Colonic mucosa (tissue), 4 donors: ENCODE results near the gene CDH15. TPM values are rescaled to one million over a fixed set of nuclear protein-coding genes. Genes with fewer than 3 reads are reported as not detected.

ENCODE experiments used
- DNase-seq: peaks from one replicate; pipeline ENCODE4 v3.0.0-alpha.2; 2020
- H3K27ac ChIP-seq: fragments of 200-600 bp; one replicate; pipeline ENCODE4 v1.8.0; 2021
- H3K27me3 ChIP-seq: fragments of 200-600 bp; one replicate; pipeline ENCODE4 v1.8.0; 2021
- H3K36me3 ChIP-seq: fragments of 200-600 bp; one replicate; pipeline ENCODE4 v1.8.0; 2021
- H3K4me1 ChIP-seq: fragments of 200-600 bp; one replicate; pipeline ENCODE4 v1.8.0; 2021; ENCODE audit warnings: mild to moderate bottlenecking
- H3K4me3 ChIP-seq: fragments of 200-600 bp; one replicate; pipeline ENCODE4 v1.8.0; 2021
- H3K9ac ChIP-seq, 2 donors: one replicate each; pipeline ENCODE4 v1.7.0; 2013; ENCODE audit warnings: control low read depth in 2 of 2, low read depth in 2 of 2, low read length in 2 of 2
- H3K9me3 ChIP-seq: fragments of 200-600 bp; one replicate; pipeline ENCODE4 v1.8.0; 2021
- CTCF ChIP-seq: fragments of 200-600 bp; IDR thresholded peaks from one replicate; pipeline ENCODE4 v1.8.0; 2022; ENCODE audit warnings: antibody characterized with exemption, mild to moderate bottlenecking
- intact Hi-C: fragments of 100-400 bp; cut with DNase I; formaldehyde crosslinking; loops from one replicate; pipeline ENCODE4 v1.14.1; 2022
- total RNA-seq, 2 donors: library from RNA; stranded (reverse); fragmentation: NEBNext Ultra II Directional in 1 of 2; extraction: Animal tissue kit (Norgen Biotek cat#: 25700) in 1 of 2; gene quantifications; one replicate each; pipeline ENCODE4 v1.2.1, GENCODE V29; 2021
- donor health status: healthy.
- donor health status: DM: no; HTN: no; CAD: no.
- donor health status: DM: no; HTN: no; CAD: no.

CDH15 gene
- total RNA-seq, 2 donors from 2014 or later = not detected

- Histone ChIP-seq H3K9me3 (no peaks in the 10 kb centered on the region), H3K9ac (no peak overlapping the region), H3K27ac (no peak overlapping the region), H3K4me3 (no peak overlapping the region), H3K27me3 (no peaks in the 10 kb centered on the region), H3K4me1 (no peaks in the 10 kb centered on the region), H3K36me3 (peaks cover 4% of the 10 kb centered on the region)
- intact Hi-C loops = no loop called here
- no peak for TF ChIP-seq CTCF
- DNase-seq = peak; percentile 44
Measured at GRCh38 chr16:89142474-89143195, 28.9 kb upstream of the CDH15 start.

- no peaks in the 10 kb centered on the region for H3K9me3 ChIP-seq
- H3K27ac ChIP-seq = no peak overlapping the region
- no peaks in the 10 kb centered on the region for H3K4me1 ChIP-seq
- no peak overlapping the region for H3K9ac ChIP-seq
- TF ChIP-seq CTCF = no peak
- H3K4me3 ChIP-seq = no peak overlapping the region
- H3K27me3 ChIP-seq = no peaks in the 10 kb centered on the region
- no peak for DNase-seq
- intact Hi-C loops = no loop called here
- peaks cover 4% of the 10 kb centered on the region for H3K36me3 ChIP-seq
Measured at GRCh38 chr16:89143201-89143741, 28.3 kb upstream of the CDH15 start.

- Histone ChIP-seq H3K9me3 (no peaks in the 10 kb centered on the region), H3K4me3 (no peak overlapping the region), H3K36me3 (peaks cover 4% of the 10 kb centered on the region), H3K4me1 (no peaks in the 10 kb centered on the region), H3K27ac (no peak overlapping the region), H3K9ac (no peak overlapping the region), H3K27me3 (no peaks in the 10 kb centered on the region)
- intact Hi-C loops = no loop called here
- no peak for DNase-seq
- TF ChIP-seq CTCF = no peak
Measured at GRCh38 chr16:89143911-89144675, 27.5 kb upstream of the CDH15 start.

- intact Hi-C loops = no loop called here
- DNase-seq = no peak
- H3K27ac ChIP-seq = no peak overlapping the region
Measured at GRCh38 chr16:89144681-89145080, 26.9 kb upstream of the CDH15 start.

More at GRCh38 chr16:89144681-89145080, 26.9 kb upstream of the CDH15 start:
- Histone ChIP-seq H3K27me3 (no peaks in the 10 kb centered on the region), H3K4me3 (no peak overlapping the region), H3K4me1 (no peaks in the 10 kb centered on the region), H3K9me3 (no peaks in the 10 kb centered on the region), H3K9ac (no peak overlapping the region), H3K36me3 (peaks cover 4% of the 10 kb centered on the region)
- no peak for TF ChIP-seq CTCF
